HG02763 (cell line): Measurements from ENCODE around the gene LARGE1.

Source experiments
- ATAC-seq: cut with Tn5 transposase; IDR thresholded peaks from one replicate; pipeline ENCODE4 v1.9.1; 2021; ENCODE audit warnings: mild to moderate bottlenecking, moderate library complexity; ENCODE audit not compliant: unreplicated experiment

The LARGE1 gene

GRCh38 chr22:33606504-33606903 lies 313.8 kb downstream of the LARGE1 start:
- ATAC-seq, result no peak

- ATAC-seq, result no peak
Measured at GRCh38 chr22:33605666-33606065, 314.6 kb downstream of the LARGE1 start.

- no peak for ATAC-seq
Measured at GRCh38 chr22:33605221-33605620, 315.1 kb downstream of the LARGE1 start.

GRCh38 chr22:33601062-33601461 lies 319.2 kb downstream of the LARGE1 start:
- ATAC-seq, result no peak

GRCh38 chr22:33600595-33600994 lies 319.7 kb downstream of the LARGE1 start:
- ATAC-seq, result no peak

GRCh38 chr22:33600113-33600512 lies 320.2 kb downstream of the LARGE1 start:
- ATAC-seq, result no peak

GRCh38 chr22:33599596-33599995 lies 320.7 kb downstream of the LARGE1 start:
- ATAC-seq, result no peak

GRCh38 chr22:33598821-33599220 lies 321.5 kb downstream of the LARGE1 start:
- no peak for ATAC-seq

GRCh38 chr22:33597274-33597985 lies 322.8 kb downstream of the LARGE1 start:
- ATAC-seq, result no peak

GRCh38 chr22:33593818-33594217 lies 326.5 kb downstream of the LARGE1 start:
- no peak for ATAC-seq

- no peak for ATAC-seq
Measured at GRCh38 chr22:33591946-33592345, 328.3 kb downstream of the LARGE1 start.

GRCh38 chr22:33589297-33589696 lies 331.0 kb downstream of the LARGE1 start:
- ATAC-seq, result no peak

GRCh38 chr22:33588860-33589259 lies 331.4 kb downstream of the LARGE1 start:
- ATAC-seq, result no peak

GRCh38 chr22:33584152-33584551 lies 336.1 kb downstream of the LARGE1 start:
- ATAC-seq, result no peak

- ATAC-seq, result no peak
Measured at GRCh38 chr22:33582822-33583400, 337.4 kb downstream of the LARGE1 start.

- ATAC-seq, result no peak
Measured at GRCh38 chr22:33580310-33580709, 340.0 kb downstream of the LARGE1 start.

- no peak for ATAC-seq
Measured at GRCh38 chr22:33579448-33580093, 340.7 kb downstream of the LARGE1 start.

- ATAC-seq, result no peak
Measured at GRCh38 chr22:33578752-33579151, 341.5 kb downstream of the LARGE1 start.

GRCh38 chr22:33577862-33578411 lies 342.3 kb downstream of the LARGE1 start:
- ATAC-seq, result no peak

GRCh38 chr22:33576205-33576604 lies 344.1 kb downstream of the LARGE1 start:
- no peak for ATAC-seq

- ATAC-seq, result no peak
Measured at GRCh38 chr22:33575771-33576170, 344.5 kb downstream of the LARGE1 start.

- no peak for ATAC-seq
Measured at GRCh38 chr22:33575041-33575440, 345.2 kb downstream of the LARGE1 start.
